HCT116 (cell line): ENCODE data around the gene CLCF1. TPM values are rescaled to one million over a fixed set of nuclear protein-coding genes. Genes with fewer than 3 reads are reported as not detected.

ENCODE experiments used
- ATAC-seq: fragments of 200-7000 bp; cut with Tn5 transposase; 2 replicates; pipeline ENCODE4 v1.9.1; 2020; ENCODE audit warnings: mild to moderate bottlenecking, moderate library complexity
- BruUV-seq: library from RNA; stranded (reverse); fragments of 400-500 nt; replicated peaks from 2 replicates; lab custom pipeline; 2021; lab: Mats Ljungman, UMichigan
- CTCF ChIA-PET: fragments of 300-600 bp; sonication (Branson Sonifier 250); formaldehyde crosslinking; loops from one replicate; lab custom pipeline; 2021; ENCODE audit warnings: antibody characterized with exemption; lab: Charles Lee
- POLR2A ChIA-PET: fragments of 300-600, 350-600 bp; sonication (Branson Sonifier 250); formaldehyde crosslinking; loops from one replicate; lab custom pipeline; 2021; ENCODE audit warnings: antibody characterized with exemption; lab: Charles Lee
- RAD21 ChIA-PET, 2 experiments: fragments of 300-600 bp; sonication (Branson Sonifier 250); formaldehyde crosslinking; loops; one replicate each; lab custom pipeline; 2023; ENCODE audit warnings: low total read pairs in 2 of 2; ENCODE audit not compliant: uncharacterized antibody in 2 of 2, unreplicated experiment in 2 of 2, low non-redundant PET in 1 of 2; lab: Charles Lee
- DNase-seq: peaks from one replicate; pipeline ENCODE4 v3.0.0-alpha.2; 2010; ENCODE audit warnings: low read depth, low spot score
- H2AFZ ChIP-seq: fragments of 200-600 bp; shearing (Covaris generic), sonication (generic); 2 replicates; pipeline ENCODE4 v1.6.1; 2017; ENCODE audit warnings: low read depth, mixed run types, mixed read lengths, antibody characterized with exemption, low read length; ENCODE audit not compliant: poor library complexity, severe bottlenecking
- H3K27ac ChIP-seq: 2 replicates; pipeline ENCODE4 v1.5.1; 2012; ENCODE audit warnings: low read depth, low read length
- H3K27me3 ChIP-seq: fragments of 200-600 bp; sonication (generic); 2 replicates; pipeline ENCODE4 v1.6.1; 2016; ENCODE audit warnings: mixed run types, low read length, mixed read lengths; ENCODE audit not compliant: insufficient read depth
- H3K36me3 ChIP-seq, 2 experiments: fragments of 200-500 bp in 1 of 2; fragments of 200-600 bp in 1 of 2; sonication (Bioruptor generic) in 1 of 2; sonication (generic) in 1 of 2; 2 replicates each; pipeline versions ENCODE4 v1.5.1 to v1.6.1; 2014 to 2016; ENCODE audit warnings: low read length in 2 of 2, inconsistent platforms in 1 of 2, mixed read lengths in 1 of 2, mixed run types in 1 of 2; ENCODE audit not compliant: insufficient read depth in 2 of 2, control insufficient read depth in 1 of 2
- H3K4me1 ChIP-seq, 2 experiments: fragments of 200-600 bp in 1 of 2; sonication (generic) in 1 of 2; 2 replicates each; pipeline versions ENCODE4 v1.5.1 to v1.6.1; 2012 to 2017; ENCODE audit warnings: low read length in 2 of 2, inconsistent platforms in 1 of 2, mild to moderate bottlenecking in 1 of 2, mixed read lengths in 1 of 2, mixed run types in 1 of 2, moderate library complexity in 1 of 2; ENCODE audit not compliant: insufficient read depth in 2 of 2, control insufficient read depth in 1 of 2
- H3K4me2 ChIP-seq: fragments of 200-600 bp; sonication (generic); 2 replicates; pipeline ENCODE4 v1.6.1; 2017; ENCODE audit warnings: mixed run types, low read length, mixed read lengths
- H3K4me3 ChIP-seq, 2 experiments: fragments of 200-600 bp in 1 of 2; sonication (generic) in 1 of 2; replicated peaks in 1 of 2; 2 replicates each; pipeline ENCODE4 v1.5.1; 2011 to 2016; ENCODE audit warnings: low read length in 2 of 2, control low read depth in 1 of 2, low read depth in 1 of 2, mild to moderate bottlenecking in 1 of 2, mixed read lengths in 1 of 2, mixed run types in 1 of 2
- H3K79me2 ChIP-seq: fragments of 200-600 bp; sonication (generic); 2 replicates; pipeline ENCODE4 v1.6.1; 2017; ENCODE audit warnings: mild to moderate bottlenecking, mixed run types, low read length, moderate library complexity, mixed read lengths; ENCODE audit not compliant: insufficient read depth
- H3K9ac ChIP-seq: fragments of 200-600 bp; sonication (generic); 2 replicates; pipeline ENCODE4 v1.6.1; 2016; ENCODE audit warnings: low read length, mixed read lengths
- H3K9me2 ChIP-seq: fragments of 200-600 bp; sonication (generic), shearing (Covaris generic); 2 replicates; pipeline ENCODE4 v1.6.1; 2017; ENCODE audit warnings: mixed run types, mild to moderate bottlenecking, moderate library complexity; ENCODE audit not compliant: insufficient read depth
- H3K9me3 ChIP-seq, 2 experiments: fragments of 200-500 bp in 1 of 2; fragments of 200-600 bp in 1 of 2; sonication (Bioruptor generic) in 1 of 2; sonication (generic) in 1 of 2; 2 replicates each; pipeline ENCODE4 v1.6.1; 2014 to 2017; ENCODE audit warnings: low read length in 2 of 2, mixed read lengths in 2 of 2, inconsistent platforms in 1 of 2, low read depth in 1 of 2, mild to moderate bottlenecking in 1 of 2, mixed run types in 1 of 2, moderate library complexity in 1 of 2; ENCODE audit not compliant: control insufficient read depth in 1 of 2, insufficient read depth in 1 of 2
- H4K20me1 ChIP-seq: fragments of 200-600 bp; sonication (generic), shearing (Covaris generic); 2 replicates; pipeline ENCODE4 v1.6.1; 2017; ENCODE audit warnings: mixed run types, mild to moderate bottlenecking, moderate library complexity; ENCODE audit not compliant: insufficient read depth
- ATF3 ChIP-seq: IDR thresholded peaks from 2 replicates; pipeline ENCODE4 v1.6.1; 2012
- CBX3 ChIP-seq: IDR thresholded peaks from 2 replicates; pipeline ENCODE4 v1.6.1; 2012; ENCODE audit warnings: low read depth
- CEBPB ChIP-seq: IDR thresholded peaks from 2 replicates; pipeline ENCODE4 v1.6.1; 2012; ENCODE audit warnings: low read depth
- CTCF ChIP-seq, 3 experiments: fragments of 200-600 bp in 1 of 3; sonication (generic) in 1 of 3; IDR thresholded peaks in 2 of 3; conservative IDR thresholded peaks in 1 of 3; 2 replicates each; pipeline ENCODE4 v1.5.1; 2012 to 2017; ENCODE audit warnings: low read depth in 2 of 3, low read length in 2 of 3, antibody characterized with exemption in 1 of 3, borderline replicate concordance in 1 of 3, control low read depth in 1 of 3, mild to moderate bottlenecking in 1 of 3, mixed read lengths in 1 of 3, mixed run types in 1 of 3, moderate library complexity in 1 of 3; ENCODE audit not compliant: insufficient read depth in 1 of 3
- EGR1 ChIP-seq: IDR thresholded peaks from 2 replicates; pipeline ENCODE4 v1.6.1; 2012; ENCODE audit warnings: low read depth
- ELF1 ChIP-seq: IDR thresholded peaks from 2 replicates; pipeline ENCODE4 v1.6.1; 2012; ENCODE audit warnings: low read depth, borderline replicate concordance
- EZH2 ChIP-seq: fragments of 200-600 bp; sonication (generic); IDR thresholded peaks from 2 replicates; pipeline ENCODE4 v1.6.1; 2017; ENCODE audit warnings: antibody characterized with exemption, mixed run types
- EZH2phosphoT487 ChIP-seq: fragments of 200-600 bp; IDR thresholded peaks from 2 replicates; pipeline ENCODE4 v1.6.1; 2018; ENCODE audit warnings: antibody characterized with exemption, borderline replicate concordance
- FOSL1 ChIP-seq: IDR thresholded peaks from 2 replicates; pipeline ENCODE4 v1.6.1; 2012; ENCODE audit warnings: low read depth
- JUND ChIP-seq: IDR thresholded peaks from 2 replicates; pipeline ENCODE4 v1.6.1; 2012
- MAX ChIP-seq: IDR thresholded peaks from 2 replicates; pipeline ENCODE4 v1.6.1; 2012
- POLR2A ChIP-seq: IDR thresholded peaks from 2 replicates; pipeline ENCODE4 v1.7.0; 2011; ENCODE audit warnings: borderline replicate concordance; ENCODE audit not compliant: insufficient read depth, insufficient read length; ENCODE audit errors: extremely low read depth
- SP1 ChIP-seq: IDR thresholded peaks from 2 replicates; pipeline ENCODE4 v1.6.1; 2012; ENCODE audit warnings: low read depth
- YY1 ChIP-seq: IDR thresholded peaks from 2 replicates; pipeline ENCODE4 v1.6.1; 2011; ENCODE audit warnings: low read length, low read depth, moderate library complexity, mild to moderate bottlenecking; ENCODE audit not compliant: insufficient replicate concordance; ENCODE audit errors: extremely low read depth
- ZBTB33 ChIP-seq: IDR thresholded peaks from 2 replicates; pipeline ENCODE4 v1.6.1; 2011; ENCODE audit warnings: mild to moderate bottlenecking, low read length, moderate library complexity; ENCODE audit not compliant: insufficient replicate concordance; ENCODE audit errors: extremely low read depth
- ZFX ChIP-seq: fragments of 450-650 bp; IDR thresholded peaks from 2 replicates; pipeline ENCODE4 v1.6.1; 2017
- intact Hi-C: fragments of 100-400 bp; cut with micrococcal nuclease; formaldehyde crosslinking; loops from 2 replicates; pipeline ENCODE4 v1.10.0; 2022
- total RNA-seq: library from RNA; stranded (reverse); gene quantifications from one replicate; pipeline ENCODE4 v1.2.1, GENCODE V29; 2021; ENCODE audit not compliant: unreplicated experiment

CLCF1 gene
- total RNA-seq, 1 experiment from 2014 or later, result 12.2 TPM

- Histone ChIP-seq H3K27ac (no peak overlapping the region), H3K4me2 (no peak overlapping the region), H3K9me3 (no peaks in the 10 kb centered on the region), H2AFZ (no peak overlapping the region), H3K9me2 (no peaks in the 10 kb centered on the region), H3K9ac (no peak overlapping the region), H3K79me2 (peaks cover 28% of the 10 kb centered on the region), H3K36me3 (peaks cover 13 to 37% of the 10 kb centered on the region in 2 experiments; a peak in 3 of 4 replicates), H4K20me1 (no peaks in the 10 kb centered on the region), H3K4me3 (no peak overlapping the region), H3K4me1 (peaks cover 12 to 19% of the 10 kb centered on the region in 2 experiments), H3K27me3 (no peaks in the 10 kb centered on the region)
- no TSS peak for BruUV-seq
- ChIA-PET RAD21 (no interaction called here), CTCF (no interaction called here), POLR2A (no interaction called here)
- DNase-seq (no peak), ATAC-seq (no peak)
- intact Hi-C loops, result no loop called here
- TF ChIP-seq CBX3 (no peak), ATF3 (no peak), EZH2phosphoT487 (no peak), YY1 (no peak), MAX (no peak), EGR1 (no peak), CEBPB (no peak), ELF1 (no peak), POLR2A (no peak), SP1 (no peak), ZBTB33 (no peak), JUND (no peak), FOSL1 (no peak), CTCF (IDR thresholded peaks at IDR 0.05 in 2 of 3, conservative IDR thresholded peaks at IDR 0.05 in 1 of 3; ENCODE audit: borderline replicate concordance in 1 of 3, insufficient read depth in 1 of 3, low read depth in 2 of 3, low read length in 2 of 3) (no peak), ZFX (no peak), EZH2 (no peak)
Observed at GRCh38 chr11:67397536-67397935, 24.1 kb upstream of the CLCF1 start.
